NCI-H2196 treated with DMSO at 0.1 percent for 48 hours (cell line): ENCODE data around the gene AGPAT1.
"Not testable (repeated sequence)": the region's sequence is repeated elsewhere in the genome, so short reads cannot be mapped to it uniquely, and the experiment has no call there.

Source experiments
- DNase-seq: peaks from one replicate; lab custom pipeline; 2025; ENCODE audit not compliant: unreplicated experiment; lab: John Stamatoyannopoulos, UW

AGPAT1 gene

DNA sequence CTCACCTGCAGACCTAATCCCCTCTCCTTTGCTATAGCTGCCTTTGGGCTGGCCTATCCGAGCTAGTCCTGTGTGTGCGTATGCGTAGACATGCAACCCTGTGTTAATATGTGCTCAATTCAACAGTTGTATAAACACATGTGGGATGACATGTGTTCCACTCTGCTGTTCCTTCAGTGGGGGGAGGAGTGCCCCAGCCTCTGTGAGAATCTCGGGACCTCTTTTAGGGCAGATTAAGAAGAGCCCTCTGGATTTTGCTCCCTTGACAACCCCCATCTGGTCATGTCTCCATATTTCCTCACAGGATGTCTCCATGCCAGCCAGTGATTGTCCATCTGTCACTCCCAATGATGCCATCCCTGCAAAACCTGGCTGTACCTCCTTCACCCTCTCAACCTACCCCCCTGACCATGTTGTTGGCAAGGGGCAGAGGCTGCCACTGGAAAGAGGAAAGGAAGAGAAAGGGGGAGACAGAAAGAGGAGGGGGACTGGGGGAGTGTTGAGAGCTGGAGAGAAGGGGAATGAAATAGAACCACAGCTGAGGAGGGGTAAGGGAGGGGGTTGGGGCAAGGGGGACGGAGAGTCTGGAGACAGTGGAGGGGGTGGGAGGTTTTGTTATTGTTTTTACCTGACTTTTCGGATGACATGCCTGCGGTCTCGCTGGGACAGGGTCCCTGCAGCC is 24.6 kb downstream of the AGPAT1 start:
- DNase-seq, result no peak

- no peak for DNase-seq
Observed at GRCh38 chr6:32149932-32150870, 25.7 kb downstream of the AGPAT1 start.

DNA sequence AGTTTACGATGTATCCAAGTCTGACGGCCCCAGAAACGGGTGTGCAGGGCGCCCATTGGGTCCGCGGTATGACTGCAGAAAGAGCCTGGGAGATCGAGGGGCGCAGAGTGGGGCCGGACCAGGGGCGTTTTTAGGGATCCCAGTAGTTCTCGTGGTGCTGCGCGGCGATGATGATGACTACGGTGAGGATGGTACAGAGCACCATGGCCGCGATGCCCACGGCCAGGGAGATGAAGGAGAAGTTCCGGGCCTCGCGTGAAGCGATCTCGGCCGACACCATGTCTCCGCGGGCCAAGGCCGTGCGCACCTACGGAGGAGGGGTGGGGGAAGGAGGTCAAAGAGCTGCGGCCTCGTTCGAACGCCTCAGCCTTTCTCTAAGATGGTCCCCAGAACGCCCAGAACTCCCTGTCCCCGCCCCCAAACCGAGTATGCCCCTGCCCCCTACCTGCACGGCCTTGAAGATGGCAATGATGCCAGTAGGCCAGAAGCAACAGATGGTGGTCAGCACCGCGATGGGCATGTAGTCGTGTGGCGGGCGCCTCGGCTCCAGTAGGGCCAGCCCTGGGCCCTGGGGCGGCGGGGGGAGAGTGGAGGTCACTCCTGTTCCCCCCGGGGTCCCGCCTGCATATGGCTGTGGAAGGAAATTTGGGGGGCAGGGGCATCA is 26.7 kb downstream of the AGPAT1 start:
- DNase-seq, result no peak

DNA sequence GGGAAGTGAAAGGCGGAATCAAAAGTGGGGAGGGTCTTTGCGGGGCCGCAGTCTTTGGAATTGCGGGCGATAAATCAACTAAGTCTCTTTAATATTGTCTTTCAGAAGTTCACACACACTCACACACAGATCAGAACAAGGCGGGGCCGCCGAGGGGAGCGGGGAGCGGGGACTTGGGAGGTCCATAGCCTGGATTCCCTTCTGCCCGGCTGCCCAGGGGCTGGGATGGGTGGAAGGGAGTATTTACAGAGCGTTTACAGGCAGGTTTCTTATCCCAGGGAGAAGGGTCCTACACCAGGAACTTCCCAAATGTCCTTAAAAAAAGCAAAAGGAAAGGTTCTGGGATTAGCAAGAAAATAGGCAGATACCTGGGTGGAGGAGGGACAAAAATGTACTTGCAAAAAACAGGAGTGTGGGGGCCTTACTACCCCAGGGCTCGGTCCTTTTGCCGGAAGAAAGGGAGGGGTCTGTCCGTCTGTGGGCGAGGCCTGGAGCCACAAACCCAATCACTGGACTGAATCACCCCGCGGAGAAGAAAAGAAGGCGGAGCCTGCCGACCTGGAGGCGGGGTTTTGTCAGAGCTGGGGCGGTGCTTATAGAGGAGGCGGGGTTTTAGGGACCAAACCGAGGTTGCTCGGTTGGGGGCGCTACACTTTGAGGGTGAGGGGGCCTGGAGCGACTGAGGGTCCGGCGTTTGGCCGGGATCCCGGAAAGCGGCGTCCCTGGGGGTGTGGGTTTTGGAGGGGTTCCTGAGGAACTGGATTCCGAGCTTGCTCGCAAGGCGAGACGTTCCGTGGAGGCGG is 27.4 kb downstream of the AGPAT1 start:
- DNase-seq, result no peak

GRCh38 chr6:32147401-32148132 is 28.3 kb downstream of the AGPAT1 start:
- no peak for DNase-seq

DNA sequence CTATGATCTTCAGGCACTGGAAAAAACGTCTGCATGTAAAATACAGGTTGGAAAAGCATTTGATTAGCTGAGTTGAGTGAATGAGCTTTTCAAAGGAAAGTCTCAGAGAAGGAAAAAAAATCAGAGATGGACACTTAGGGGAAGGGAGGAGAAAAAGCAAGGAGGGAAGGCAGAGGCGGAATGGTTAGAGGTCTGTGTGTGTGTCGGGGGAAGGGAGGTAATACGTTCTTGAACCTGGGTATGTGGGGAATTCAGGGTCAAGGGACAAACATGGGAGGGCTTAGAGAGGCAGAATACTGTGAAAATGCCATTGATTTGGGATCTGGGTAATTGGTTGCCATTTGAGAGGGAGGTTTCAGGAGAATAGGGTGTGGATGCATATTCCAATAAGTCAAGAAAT is 29.2 kb downstream of the AGPAT1 start:
- no peak for DNase-seq

DNA sequence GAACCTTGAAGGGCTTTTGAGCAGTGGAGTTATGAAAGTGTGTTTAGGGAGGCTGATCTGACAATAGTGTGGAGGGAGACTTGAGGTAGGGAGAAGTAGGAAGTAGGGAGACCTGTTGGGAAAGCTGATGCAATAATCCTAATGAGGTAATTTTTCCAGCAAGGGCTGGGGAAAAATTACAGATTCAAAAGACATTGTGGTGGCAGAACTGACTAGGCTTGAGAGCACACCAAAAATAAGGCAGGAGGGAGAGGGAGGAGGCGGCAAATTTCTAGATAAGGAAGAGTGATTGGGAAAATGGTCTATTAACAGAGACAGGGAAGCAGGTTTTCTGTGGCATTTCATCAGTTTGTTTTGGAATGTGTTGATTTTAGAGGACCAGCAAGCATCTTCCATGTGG is 29.6 kb downstream of the AGPAT1 start:
- DNase-seq, result no peak

DNA sequence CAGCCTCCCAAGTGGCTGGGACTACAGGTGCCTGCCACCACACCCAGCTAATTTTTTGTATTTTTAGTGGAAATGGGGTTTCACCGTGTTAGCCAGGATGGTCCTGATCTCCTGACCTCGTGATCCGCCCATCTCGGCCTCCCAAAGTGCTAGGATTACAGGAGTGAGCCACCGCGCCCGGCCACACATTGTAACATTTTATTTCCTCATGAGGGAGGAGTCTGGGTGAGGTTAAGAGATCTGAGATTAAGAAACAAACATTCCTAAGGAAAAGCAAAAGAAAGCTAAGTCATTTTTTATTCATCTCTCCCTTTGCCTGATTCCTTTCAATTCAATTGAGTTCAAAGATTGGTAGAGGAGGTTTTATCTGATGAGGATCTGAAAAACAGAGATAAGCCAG is 31.6 kb downstream of the AGPAT1 start:
- not testable (repeated sequence) for DNase-seq

DNA sequence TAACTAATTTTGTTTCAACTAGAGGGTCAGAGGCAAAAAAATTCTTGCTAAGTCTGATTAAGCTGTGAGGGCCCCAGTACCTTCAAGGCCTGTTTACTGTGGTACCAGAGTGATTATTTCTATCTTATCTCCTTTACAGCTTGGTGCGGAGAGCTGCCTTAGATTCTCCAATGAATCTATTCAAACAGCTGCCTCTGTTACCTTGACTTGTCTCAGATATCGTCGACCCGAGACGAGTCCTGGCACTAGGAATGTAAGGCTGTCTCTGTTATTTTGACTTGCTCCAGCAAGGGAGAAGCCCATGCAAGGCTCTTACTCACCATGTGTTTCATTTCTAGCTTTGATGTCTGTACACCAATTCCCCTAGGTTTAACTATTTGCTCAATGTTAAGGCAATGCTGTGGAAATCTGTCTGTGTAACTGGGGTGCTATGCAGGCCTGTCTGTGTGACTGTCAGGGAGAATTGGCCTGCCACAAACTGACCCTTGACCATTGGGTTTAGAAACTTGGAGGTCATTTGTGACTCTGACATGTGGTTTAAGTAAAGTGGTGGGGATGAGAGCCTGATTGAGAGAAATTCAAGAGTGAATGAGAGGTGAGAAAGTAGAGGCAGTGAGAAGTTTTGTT is 35.4 kb downstream of the AGPAT1 start:
- no peak for DNase-seq

DNA sequence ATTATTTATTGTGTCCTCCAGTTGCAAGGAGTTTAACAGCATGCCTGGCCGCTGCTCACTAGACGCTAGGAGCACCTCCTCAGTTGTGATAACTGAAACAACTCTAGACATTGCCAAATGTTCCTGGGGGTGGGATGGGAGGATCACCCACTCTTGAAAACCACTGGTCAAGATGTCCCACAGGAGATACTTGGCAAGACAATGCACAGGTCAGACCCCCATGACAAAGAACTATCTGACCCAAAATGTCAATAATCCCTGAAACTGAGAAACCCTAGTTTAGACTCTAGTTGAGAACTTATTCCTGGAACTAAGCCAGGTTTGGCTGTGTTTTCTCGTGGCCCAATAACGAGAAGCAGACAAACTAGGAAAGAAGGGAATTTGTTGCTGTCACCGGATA is 36.3 kb downstream of the AGPAT1 start:
- DNase-seq, result no peak

DNA sequence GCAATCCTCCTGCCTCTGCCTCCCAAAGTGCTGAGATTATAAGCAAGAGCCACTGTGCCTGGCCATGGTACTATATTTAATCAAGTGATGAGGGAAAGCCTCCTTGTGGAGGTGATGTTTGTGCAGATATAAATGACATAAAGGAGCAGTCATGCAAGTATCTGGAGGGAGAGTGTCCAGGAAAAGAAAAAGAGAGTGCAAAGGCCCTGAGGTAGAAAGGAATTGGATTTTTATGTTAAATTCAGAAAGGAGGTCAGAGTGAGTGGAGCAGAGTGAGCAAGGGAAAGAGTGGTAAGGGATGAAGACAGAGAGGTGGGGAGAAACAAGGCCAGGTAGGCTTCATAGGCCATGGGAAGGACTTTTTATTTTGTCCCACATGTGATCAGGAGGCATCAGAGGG is 38.4 kb downstream of the AGPAT1 start:
- no peak for DNase-seq

DNA sequence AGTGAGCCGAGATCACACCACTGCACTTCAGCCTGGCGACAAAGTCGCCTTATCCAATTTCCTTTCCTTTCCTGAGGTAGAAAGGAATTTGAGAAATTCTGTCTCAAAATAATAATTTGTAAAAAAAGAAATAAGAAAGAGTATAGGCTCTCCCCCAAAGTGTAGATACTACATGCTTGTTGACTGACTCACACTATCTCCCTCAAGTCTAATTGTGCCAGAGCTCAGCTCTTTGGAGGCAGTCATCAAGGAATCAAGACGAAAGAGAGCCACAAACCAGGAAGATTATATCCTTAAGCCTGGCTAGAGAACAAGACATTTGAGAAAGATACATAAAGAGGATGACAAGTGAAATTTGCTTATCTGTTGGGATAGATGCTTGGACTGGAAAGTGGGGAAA is 42.1 kb downstream of the AGPAT1 start:
- DNase-seq, result no peak

DNA sequence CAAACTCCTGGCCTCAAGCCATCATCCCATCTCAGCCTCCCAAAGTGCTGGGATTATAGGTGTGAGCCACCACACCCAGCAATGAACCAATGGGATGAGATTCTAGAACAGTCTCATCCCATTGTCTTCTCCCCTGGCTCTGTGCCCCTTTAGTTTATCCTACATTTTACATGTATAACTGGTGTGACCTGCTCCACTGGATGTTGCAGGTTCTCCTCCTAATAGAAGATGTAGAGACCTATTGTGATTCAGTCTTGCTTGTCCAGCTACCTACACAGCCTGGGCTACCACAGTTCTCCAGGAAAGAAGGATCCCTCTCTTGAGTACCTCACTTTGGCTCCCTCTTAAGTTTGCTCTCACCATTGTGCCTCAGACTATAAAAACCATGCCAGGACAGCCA is 43.8 kb downstream of the AGPAT1 start:
- no peak for DNase-seq

GRCh38 chr6:32131439-32131948 is 44.4 kb downstream of the AGPAT1 start:
- no peak for DNase-seq

GRCh38 chr6:32129297-32130088 is 46.4 kb downstream of the AGPAT1 start:
- no peak for DNase-seq

DNA sequence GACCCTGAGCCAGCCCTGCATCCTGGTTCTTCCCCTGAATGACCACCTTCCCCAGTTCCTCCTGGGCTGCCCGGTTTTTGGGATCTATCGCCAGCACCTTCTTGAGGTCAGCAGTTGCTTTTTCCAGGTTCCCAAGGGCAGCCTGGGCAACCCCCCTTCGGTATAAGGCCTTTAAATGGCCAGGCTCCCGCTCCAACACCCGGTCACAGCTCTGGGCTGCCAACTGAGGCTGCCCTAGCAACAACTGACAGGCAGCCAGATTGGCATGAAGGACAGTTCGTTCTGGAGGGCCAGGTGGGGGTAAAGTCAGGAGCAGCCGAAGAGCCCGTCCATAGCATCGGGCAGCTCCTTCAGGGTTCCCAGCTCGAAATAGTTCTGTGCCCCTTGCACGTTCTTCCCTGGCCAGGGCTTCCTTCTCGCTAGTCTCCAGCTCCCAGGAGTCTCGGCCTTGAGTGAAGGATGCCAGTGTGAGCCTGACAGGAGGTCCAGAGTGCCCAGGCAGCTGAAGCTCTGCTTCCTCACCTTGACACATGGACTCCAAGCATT is 47.1 kb downstream of the AGPAT1 start:
- no peak for DNase-seq

- peak; percentile 99 for DNase-seq
Observed at GRCh38 chr6:32127717-32128592, 47.9 kb downstream of the AGPAT1 start, which contains the start of gene ATF6B. TSS of gene ATF6B (minus strand) at chr6:32128246. CDS start at chr6:32128207, 39 bp downstream.

DNA sequence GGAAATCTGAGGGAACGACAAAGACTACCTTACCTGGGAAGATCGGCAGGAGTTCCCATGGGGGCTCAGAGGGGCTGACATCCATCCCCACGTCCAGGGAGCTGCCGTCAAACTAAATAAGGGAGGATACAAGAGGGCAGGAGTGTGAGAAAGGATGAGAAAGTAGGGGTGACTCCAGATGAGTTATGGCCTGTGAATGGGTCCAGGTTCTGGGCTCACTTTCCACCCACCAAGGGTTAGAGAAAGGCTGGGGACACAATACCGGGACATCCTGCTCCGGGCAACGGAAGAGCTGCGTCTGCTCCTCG is 48.5 kb downstream of the AGPAT1 start:
- DNase-seq, result no peak
